Measurements from ENCODE around the gene ARFGAP2. TPM values are rescaled to one million over a fixed set of nuclear protein-coding genes. Genes with fewer than 3 reads are reported as not detected.

The ARFGAP2 gene
- total and polyA plus RNA-seq, 9 of the 15 experiments (the other 6 are each of a cell fraction or from before 2014, with no cell fraction given) = 29.1 to 140 (median 90.1) TPM

DNA sequence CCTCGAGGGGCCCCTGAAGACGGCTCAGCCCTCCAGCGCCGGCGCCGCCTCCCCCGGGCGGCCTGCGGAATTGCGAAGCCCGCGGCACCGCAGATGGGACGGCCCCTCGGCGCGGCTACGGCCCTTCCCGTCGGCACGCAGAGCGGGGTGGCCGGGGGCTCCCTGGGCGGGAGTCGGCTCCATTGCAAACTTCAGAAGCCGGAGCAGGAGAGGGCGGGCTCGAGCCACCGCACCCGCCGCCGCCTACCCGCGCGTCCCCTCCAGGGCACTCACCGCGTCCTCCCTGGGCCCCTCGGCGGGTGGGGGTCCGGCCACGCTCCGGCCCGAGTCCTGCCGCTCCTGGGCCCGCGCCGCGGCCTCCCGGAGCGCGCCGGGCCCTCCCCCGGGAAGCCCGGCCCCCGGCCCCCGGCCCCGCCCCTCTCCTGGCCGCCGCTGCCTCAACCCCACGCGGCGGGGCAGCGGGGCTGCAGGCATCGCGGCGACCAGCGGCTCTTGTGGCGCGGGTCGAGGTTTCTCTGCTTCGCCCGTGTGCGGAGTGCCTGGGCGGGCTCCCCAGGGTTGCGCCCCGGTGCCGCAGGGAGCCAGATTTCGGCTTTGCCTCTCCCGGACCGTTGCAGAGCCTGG lies 9.5 kb upstream of the ARFGAP2 start, which contains the start of gene PACSIN3 (continued):
- TF ChIP-seq POLR2G (IDR thresholded peaks at IDR 0.05; ENCODE audit: low read depth, low read length) = peak; percentile 72
- peak; percentile 27; the same call in 1 of the 2 replicates for TF ChIP-seq NFIC (IDR thresholded peaks at IDR 0.05)
- TF ChIP-seq ZNF253 (CRISPR knock-in tag; conservative IDR thresholded peaks at IDR 0.05) = no peak
- peak in 1 of 2 experiments; percentile 26; a peak in 2 of 4 replicates for TF ChIP-seq NRF1 (conservative IDR thresholded peaks at IDR 0.05 in 1 of 2, IDR thresholded peaks at IDR 0.05 in 1 of 2)
- TF ChIP-seq ZNF589 (CRISPR knock-in tag; IDR thresholded peaks at IDR 0.05; ENCODE audit: low read depth) = no peak
- no peak for TF ChIP-seq PHB (CRISPR knock-in tag; IDR thresholded peaks at IDR 0.05)
- TF ChIP-seq, protein P1, sequence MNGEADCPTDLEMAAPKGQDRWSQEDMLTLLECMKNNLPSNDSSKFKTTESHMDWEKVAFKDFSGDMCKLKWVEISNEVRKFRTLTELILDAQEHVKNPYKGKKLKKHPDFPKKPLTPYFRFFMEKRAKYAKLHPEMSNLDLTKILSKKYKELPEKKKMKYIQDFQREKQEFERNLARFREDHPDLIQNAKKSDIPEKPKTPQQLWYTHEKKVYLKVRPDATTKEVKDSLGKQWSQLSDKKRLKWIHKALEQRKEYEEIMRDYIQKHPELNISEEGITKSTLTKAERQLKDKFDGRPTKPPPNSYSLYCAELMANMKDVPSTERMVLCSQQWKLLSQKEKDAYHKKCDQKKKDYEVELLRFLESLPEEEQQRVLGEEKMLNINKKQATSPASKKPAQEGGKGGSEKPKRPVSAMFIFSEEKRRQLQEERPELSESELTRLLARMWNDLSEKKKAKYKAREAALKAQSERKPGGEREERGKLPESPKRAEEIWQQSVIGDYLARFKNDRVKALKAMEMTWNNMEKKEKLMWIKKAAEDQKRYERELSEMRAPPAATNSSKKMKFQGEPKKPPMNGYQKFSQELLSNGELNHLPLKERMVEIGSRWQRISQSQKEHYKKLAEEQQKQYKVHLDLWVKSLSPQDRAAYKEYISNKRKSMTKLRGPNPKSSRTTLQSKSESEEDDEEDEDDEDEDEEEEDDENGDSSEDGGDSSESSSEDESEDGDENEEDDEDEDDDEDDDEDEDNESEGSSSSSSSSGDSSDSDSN (IDR thresholded peaks at IDR 0.05; ENCODE audit: borderline replicate concordance in 1 of 2, low read depth in 2 of 2, low read length in 2 of 2) = peak in 1 of 2 experiments; percentile 59; a peak in 2 of 4 replicates
- TF ChIP-seq, protein P2, sequence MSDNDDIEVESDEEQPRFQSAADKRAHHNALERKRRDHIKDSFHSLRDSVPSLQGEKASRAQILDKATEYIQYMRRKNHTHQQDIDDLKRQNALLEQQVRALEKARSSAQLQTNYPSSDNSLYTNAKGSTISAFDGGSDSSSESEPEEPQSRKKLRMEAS (CRISPR knock-in tag; IDR thresholded peaks at IDR 0.05) = peak; percentile 12; the same call in 1 of the 2 replicates
- peak; percentile 31; the same call in 1 of the 2 replicates for TF ChIP-seq ZBTB7A (IDR thresholded peaks at IDR 0.05; ENCODE audit: borderline replicate concordance, control insufficient read depth, low read depth, low read length)
- TF ChIP-seq MAZ (CRISPR knock-in tag; conservative IDR thresholded peaks at IDR 0.05 in 1 of 2, IDR thresholded peaks at IDR 0.05 in 1 of 2) = peak in 1 of 2 experiments; percentile 39; a peak in 1 of 4 replicates
- peak; percentile 76; the same call in 1 of the 2 replicates for TF ChIP-seq PHF8 (IDR thresholded peaks at IDR 0.05; ENCODE audit: borderline replicate concordance, low read length)
- no peak for TF ChIP-seq NR2C1 (IDR thresholded peaks at IDR 0.05)
- no peak for TF ChIP-seq NR2C1 (tag; IDR thresholded peaks at IDR 0.05)
- TF ChIP-seq ZFP36 (IDR thresholded peaks at IDR 0.05; ENCODE audit: low read depth, low read length, partially characterized antibody) = peak; percentile 8
- no peak for TF ChIP-seq CC2D1A (IDR thresholded peaks at IDR 0.05)
- TF ChIP-seq KDM4B (IDR thresholded peaks at IDR 0.05; ENCODE audit: borderline replicate concordance in 2 of 2, low read depth in 1 of 2) = no peak
- TF ChIP-seq CTCF (IDR thresholded peaks at IDR 0.05 in 2 of 3, conservative IDR thresholded peaks at IDR 0.05 in 1 of 3; ENCODE audit: insufficient read depth in 2 of 3, low read depth in 1 of 3, low read length in 3 of 3) = peak in 1 of 3 experiments; percentile 15; a peak in 1 of 6 replicates
- TF ChIP-seq ILF3 (IDR thresholded peaks at IDR 0.05; ENCODE audit: borderline replicate concordance) = peak; percentile 42; the same call in 1 of the 2 replicates
- 0 out of 2 replicates have a peak, but pooled peaks have one; percentile 29 for TF ChIP-seq NR3C1 (CRISPR knock-in tag; IDR thresholded peaks at IDR 0.05)
- TF ChIP-seq, protein P3, sequence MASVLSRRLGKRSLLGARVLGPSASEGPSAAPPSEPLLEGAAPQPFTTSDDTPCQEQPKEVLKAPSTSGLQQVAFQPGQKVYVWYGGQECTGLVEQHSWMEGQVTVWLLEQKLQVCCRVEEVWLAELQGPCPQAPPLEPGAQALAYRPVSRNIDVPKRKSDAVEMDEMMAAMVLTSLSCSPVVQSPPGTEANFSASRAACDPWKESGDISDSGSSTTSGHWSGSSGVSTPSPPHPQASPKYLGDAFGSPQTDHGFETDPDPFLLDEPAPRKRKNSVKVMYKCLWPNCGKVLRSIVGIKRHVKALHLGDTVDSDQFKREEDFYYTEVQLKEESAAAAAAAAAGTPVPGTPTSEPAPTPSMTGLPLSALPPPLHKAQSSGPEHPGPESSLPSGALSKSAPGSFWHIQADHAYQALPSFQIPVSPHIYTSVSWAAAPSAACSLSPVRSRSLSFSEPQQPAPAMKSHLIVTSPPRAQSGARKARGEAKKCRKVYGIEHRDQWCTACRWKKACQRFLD (CRISPR knock-in tag; IDR thresholded peaks at IDR 0.05) = no peak
- peak; percentile 42 for TF ChIP-seq CCNT2 (IDR thresholded peaks at IDR 0.05; ENCODE audit: borderline replicate concordance, extremely low read depth, insufficient read length, low read depth, low read length)
